ENCODE data around the gene SELENOP. TPM values are rescaled to one million over a fixed set of nuclear protein-coding genes. Genes with fewer than 3 reads are reported as not detected.

SELENOP gene
- total RNA-seq, 1 experiment from 2014 or later = 5.3 TPM

DNA sequence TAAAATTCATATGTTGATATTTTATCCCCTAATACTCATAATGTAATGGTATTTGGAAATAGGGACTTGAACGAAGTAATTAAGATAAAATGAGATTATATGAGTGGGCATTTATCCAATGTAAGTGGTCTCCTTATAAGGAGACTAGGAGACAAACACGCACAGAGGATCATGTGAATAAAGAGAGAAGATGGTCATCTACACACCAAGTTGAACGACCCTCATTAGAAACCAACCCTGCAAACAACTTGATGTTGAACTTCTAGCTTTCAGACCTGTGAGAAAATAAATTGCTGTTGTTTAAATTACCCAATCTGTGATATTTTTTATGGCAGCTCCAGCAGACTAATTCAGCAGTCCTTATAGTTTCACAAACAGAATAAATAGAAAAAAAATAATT, 27.5 kb upstream of the SELENOP start:
- Histone ChIP-seq H3K4me3 (no peak overlapping the region), H3K4me2 (no peak overlapping the region), H3F3A (ENCODE audit: insufficient read depth, low read depth) (no peaks in the 10 kb centered on the region), H2AFZ (no peak overlapping the region), H3K4me1 (replicated peaks; ENCODE audit: insufficient read depth) (no peaks in the 10 kb centered on the region), H3K27ac (no peak overlapping the region), H3K27me3 (ENCODE audit: insufficient read depth, low read depth) (no peaks in the 10 kb centered on the region), H3K36me3 (ENCODE audit: low read depth) (no peaks in the 10 kb centered on the region), H3K79me2 (ENCODE audit: low read depth) (no peaks in the 10 kb centered on the region), H3K9me2 (ENCODE audit: insufficient read depth) (0 out of 2 replicates have a peak, but pooled peaks cover 4% of the 10 kb centered on the region), H4K20me1 (ENCODE audit: insufficient read depth) (no peaks in the 10 kb centered on the region), H3K9me3 (ENCODE audit: insufficient read depth, low read depth) (no peaks in the 10 kb centered on the region)
- TF ChIP-seq EZH2 (IDR thresholded peaks at IDR 0.05; ENCODE audit: low read depth) = no peak
- TF ChIP-seq, protein P1, sequence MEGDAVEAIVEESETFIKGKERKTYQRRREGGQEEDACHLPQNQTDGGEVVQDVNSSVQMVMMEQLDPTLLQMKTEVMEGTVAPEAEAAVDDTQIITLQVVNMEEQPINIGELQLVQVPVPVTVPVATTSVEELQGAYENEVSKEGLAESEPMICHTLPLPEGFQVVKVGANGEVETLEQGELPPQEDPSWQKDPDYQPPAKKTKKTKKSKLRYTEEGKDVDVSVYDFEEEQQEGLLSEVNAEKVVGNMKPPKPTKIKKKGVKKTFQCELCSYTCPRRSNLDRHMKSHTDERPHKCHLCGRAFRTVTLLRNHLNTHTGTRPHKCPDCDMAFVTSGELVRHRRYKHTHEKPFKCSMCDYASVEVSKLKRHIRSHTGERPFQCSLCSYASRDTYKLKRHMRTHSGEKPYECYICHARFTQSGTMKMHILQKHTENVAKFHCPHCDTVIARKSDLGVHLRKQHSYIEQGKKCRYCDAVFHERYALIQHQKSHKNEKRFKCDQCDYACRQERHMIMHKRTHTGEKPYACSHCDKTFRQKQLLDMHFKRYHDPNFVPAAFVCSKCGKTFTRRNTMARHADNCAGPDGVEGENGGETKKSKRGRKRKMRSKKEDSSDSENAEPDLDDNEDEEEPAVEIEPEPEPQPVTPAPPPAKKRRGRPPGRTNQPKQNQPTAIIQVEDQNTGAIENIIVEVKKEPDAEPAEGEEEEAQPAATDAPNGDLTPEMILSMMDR (conservative IDR thresholded peaks at IDR 0.05) = no peak
- intact Hi-C loops (cut with micrococcal nuclease; ENCODE audit: unreplicated experiment) = no loop called here
- no peak for DNase-seq
- ChIA-PET POLR2A (ENCODE audit: unreplicated experiment) (interaction anchor here (0.6 kb wide), 1 partner anchor 265 kb away, joined by 3 read pairs; no protein-coding TSS in a partner anchor), CTCF (no interaction called here)
- no TSS peak for BruUV-seq (replicated peaks)

DNA sequence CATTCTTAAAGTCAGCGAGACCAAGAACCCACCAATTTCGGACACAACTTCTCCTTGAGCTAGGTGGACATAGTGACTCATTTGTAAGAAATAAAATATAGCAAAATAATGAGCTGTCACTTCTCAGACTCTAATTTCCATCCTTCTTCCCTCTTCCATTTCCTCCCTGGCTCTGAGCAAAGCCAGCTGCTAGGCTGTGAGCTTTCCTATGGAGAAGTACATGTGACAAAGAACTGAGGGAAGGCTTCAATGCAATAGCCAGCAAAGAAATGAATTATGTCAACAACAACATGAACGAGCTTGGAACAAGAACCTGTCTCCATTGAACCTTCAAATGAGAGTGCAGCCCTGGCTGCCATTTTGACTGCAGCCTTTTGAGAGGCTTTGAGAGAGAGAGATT, 25.9 kb upstream of the SELENOP start:
- Histone ChIP-seq H2AFZ (no peak overlapping the region), H3K9me3 (ENCODE audit: insufficient read depth, low read depth) (no peaks in the 10 kb centered on the region), H3F3A (ENCODE audit: insufficient read depth, low read depth) (no peaks in the 10 kb centered on the region), H3K36me3 (ENCODE audit: low read depth) (no peaks in the 10 kb centered on the region), H3K4me3 (no peak overlapping the region), H3K4me2 (no peak overlapping the region), H3K27ac (no peak overlapping the region), H3K27me3 (ENCODE audit: insufficient read depth, low read depth) (no peaks in the 10 kb centered on the region), H3K79me2 (ENCODE audit: low read depth) (no peaks in the 10 kb centered on the region), H4K20me1 (ENCODE audit: insufficient read depth) (no peaks in the 10 kb centered on the region), H3K4me1 (replicated peaks; ENCODE audit: insufficient read depth) (no peaks in the 10 kb centered on the region), H3K9me2 (ENCODE audit: insufficient read depth) (0 out of 2 replicates have a peak, but pooled peaks cover 4% of the 10 kb centered on the region)
- intact Hi-C loops (cut with micrococcal nuclease; ENCODE audit: unreplicated experiment) = no loop called here
- POLR2A ChIA-PET (ENCODE audit: unreplicated experiment) = interaction anchor here (0.5 kb wide), 1 partner anchor 26 kb away, joined by 14 read pairs; the partner anchor contains the start of gene SELENOP
- no peak for DNase-seq
- TF ChIP-seq EZH2 (IDR thresholded peaks at IDR 0.05; ENCODE audit: low read depth) = no peak
- TF ChIP-seq, protein P1 (conservative IDR thresholded peaks at IDR 0.05) = no peak
- no TSS peak for BruUV-seq (replicated peaks)
- CTCF ChIA-PET = no interaction called here

- H3F3A ChIP-seq (ENCODE audit: insufficient read depth, low read depth) = no peaks in the 10 kb centered on the region
- no peaks in the 10 kb centered on the region for H3K79me2 ChIP-seq (ENCODE audit: low read depth)
- no peaks in the 10 kb centered on the region for H3K27me3 ChIP-seq (ENCODE audit: insufficient read depth, low read depth)
- H4K20me1 ChIP-seq (ENCODE audit: insufficient read depth) = no peaks in the 10 kb centered on the region
- CTCF ChIA-PET = no interaction called here
- BruUV-seq (replicated peaks) = no TSS peak
- 0 out of 2 replicates have a peak, but pooled peaks cover 4% of the 10 kb centered on the region for H3K9me2 ChIP-seq (ENCODE audit: insufficient read depth)
- H3K4me3 ChIP-seq = no peak overlapping the region
- H3K4me1 ChIP-seq (replicated peaks; ENCODE audit: insufficient read depth) = no peaks in the 10 kb centered on the region
- no peak overlapping the region for H2AFZ ChIP-seq
- H3K9me3 ChIP-seq (ENCODE audit: insufficient read depth, low read depth) = no peaks in the 10 kb centered on the region
- H3K4me2 ChIP-seq = no peak overlapping the region
- DNase-seq = no peak
- intact Hi-C loops (cut with micrococcal nuclease; ENCODE audit: unreplicated experiment) = no loop called here
- POLR2A ChIA-PET (ENCODE audit: unreplicated experiment) = no interaction called here
- TF ChIP-seq, protein P1 (conservative IDR thresholded peaks at IDR 0.05) = no peak
- TF ChIP-seq EZH2 (IDR thresholded peaks at IDR 0.05; ENCODE audit: low read depth) = no peak
- no peak overlapping the region for H3K27ac ChIP-seq
- no peaks in the 10 kb centered on the region for H3K36me3 ChIP-seq (ENCODE audit: low read depth)
Measured at GRCh38 chr5:42836070-42836769, 24.5 kb upstream of the SELENOP start.
